Measurements from ENCODE around the gene PSD4.

Gene PSD4

GRCh38 chr2:113184531-113185230 lies 10.9 kb downstream of the PSD4 start:
- DNase-seq (ENCODE audit: low spot score): no peak

GRCh38 chr2:113185664-113186432 lies 12.1 kb downstream of the PSD4 start:
- peak; percentile 27 for DNase-seq (ENCODE audit: low spot score)

- no peak for DNase-seq (ENCODE audit: low spot score)
Observed at GRCh38 chr2:113186433-113186796, 12.6 kb downstream of the PSD4 start.

- no peak for DNase-seq (ENCODE audit: low spot score)
Observed at GRCh38 chr2:113187771-113188170, 14.0 kb downstream of the PSD4 start.

- DNase-seq (ENCODE audit: low spot score): no peak
Observed at GRCh38 chr2:113190871-113191270, 17.1 kb downstream of the PSD4 start.

- no peak for DNase-seq (ENCODE audit: low spot score)
Observed at GRCh38 chr2:113192459-113193100, 18.8 kb downstream of the PSD4 start.

- no peak for DNase-seq (ENCODE audit: low spot score)
Observed at GRCh38 chr2:113195923-113196501, 22.2 kb downstream of the PSD4 start.

- DNase-seq (ENCODE audit: low spot score): no peak
Observed at GRCh38 chr2:113196839-113197238, 23.1 kb downstream of the PSD4 start.

GRCh38 chr2:113197347-113198047 lies 23.7 kb downstream of the PSD4 start:
- no peak for DNase-seq (ENCODE audit: low spot score)

GRCh38 chr2:113198048-113198789 lies 24.4 kb downstream of the PSD4 start:
- DNase-seq (ENCODE audit: low spot score): no peak

- peak; percentile 54 for DNase-seq (ENCODE audit: low spot score)
Observed at GRCh38 chr2:113198790-113199612, 25.2 kb downstream of the PSD4 start.

GRCh38 chr2:113200236-113200635 lies 26.5 kb downstream of the PSD4 start:
- no peak for DNase-seq (ENCODE audit: low spot score)

GRCh38 chr2:113200736-113201490 lies 27.1 kb downstream of the PSD4 start:
- no peak for DNase-seq (ENCODE audit: low spot score)

- no peak for DNase-seq (ENCODE audit: low spot score)
Observed at GRCh38 chr2:113201496-113202304, 27.9 kb downstream of the PSD4 start.

GRCh38 chr2:113202305-113203216 lies 28.8 kb downstream of the PSD4 start:
- DNase-seq (ENCODE audit: low spot score): no peak

- no peak for DNase-seq (ENCODE audit: low spot score)
Observed at GRCh38 chr2:113203217-113203530, 29.4 kb downstream of the PSD4 start.

- DNase-seq (ENCODE audit: low spot score): peak; percentile 68
Observed at GRCh38 chr2:113203901-113204519, 30.2 kb downstream of the PSD4 start.

Measured in pons (tissue), 1 donor.